Spleen (tissue), 11 donors: ENCODE results near the gene IL1R2. TPM values are rescaled to one million over a fixed set of nuclear protein-coding genes. Genes with fewer than 3 reads are reported as not detected.

ENCODE experiments used
- DNase-seq: peaks from one replicate; pipeline ENCODE4 v3.0.0-alpha.2; 2020
- H3K27ac ChIP-seq, 8 donors: fragments of 200-600 bp; sonication (generic) in 7 of 8; 1 replicate in 4 of 8; 2 replicates in 4 of 8; pipeline versions ENCODE4 v1.5.0 to v1.8.0; 2016 to 2021; ENCODE audit warnings: inconsistent platforms in 4 of 8, mild to moderate bottlenecking in 4 of 8, moderate library complexity in 1 of 8
- H3K27me3 ChIP-seq, 7 donors: fragments of 200-600 bp; sonication (generic) in 6 of 7; replicated peaks in 1 of 7; 1 replicate in 4 of 7; 2 replicates in 3 of 7; pipeline versions ENCODE4 v1.5.0 to v1.8.0; 2016 to 2021; ENCODE audit warnings: inconsistent platforms in 3 of 7, mild to moderate bottlenecking in 1 of 7
- H3K36me3 ChIP-seq, 6 donors: fragments of 200-600 bp; sonication (generic) in 5 of 6; 1 replicate in 4 of 6; 2 replicates in 2 of 6; pipeline versions ENCODE4 v1.5.0 to v1.8.0; 2016 to 2021; ENCODE audit warnings: inconsistent platforms in 2 of 6
- H3K4me1 ChIP-seq, 6 donors: fragments of 200-600 bp; sonication (generic) in 5 of 6; 1 replicate in 3 of 6; 2 replicates in 3 of 6; pipeline versions ENCODE4 v1.5.0 to v1.8.0; 2016 to 2021; ENCODE audit warnings: inconsistent platforms in 3 of 6
- H3K4me3 ChIP-seq, 8 donors: fragments of 200-600 bp; sonication (generic) in 7 of 8; 1 replicate in 4 of 8; 2 replicates in 4 of 8; pipeline versions ENCODE4 v1.5.0 to v1.8.0; 2016 to 2021; ENCODE audit warnings: inconsistent platforms in 4 of 8, mild to moderate bottlenecking in 4 of 8, moderate library complexity in 2 of 8
- H3K9me3 ChIP-seq, 8 donors: fragments of 200-600 bp; sonication (generic) in 7 of 8; 1 replicate in 4 of 8; 2 replicates in 4 of 8; pipeline versions ENCODE4 v1.5.0 to v1.8.0; 2016 to 2021; ENCODE audit warnings: inconsistent platforms in 4 of 8
- POLR2A ChIP-seq, 3 donors: fragments of 450-650 bp; IDR thresholded peaks; one replicate each; pipeline ENCODE4 v1.5.1; 2017; ENCODE audit warnings: antibody characterized with exemption in 3 of 3, mild to moderate bottlenecking in 1 of 3
- POLR2AphosphoS5 ChIP-seq, 3 donors: sonication (generic); formaldehyde crosslinking; IDR thresholded peaks; one replicate each; pipeline ENCODE4 v1.5.1; 2017; ENCODE audit warnings: antibody characterized with exemption in 3 of 3
- WGBS, 5 donors: extraction: QIAGEN DNeasy Blood & Tissue Kit in 3 of 5; methylation state at CpG; one replicate each; pipeline versions ENCODE4 v1.1.5 to v1.1.7; 2013 to 2018; 5-methylcytosine and 5-hydroxymethylcytosine counted together
- intact Hi-C: fragments of 100-400 bp; cut with DNase I; formaldehyde crosslinking; loops from one replicate; pipeline ENCODE4 v1.15.0; 2023; ENCODE audit warnings: low total_unique reads
- polyA plus RNA-seq, 3 donors: library from polyadenylated mRNA; stranded (reverse); fragments of 200-250 nt; gene quantifications; one replicate each; pipeline ENCODE4 v1.2.1, GENCODE V29; 2013
- total RNA-seq, 7 donors: library from RNA; depleted of rRNA in 3 of 7; stranded (reverse); fragments of >200 nt in 3 of 7; fragmentation: NEBNext Ultra II Directional in 4 of 7; extraction: Animal tissue kit (Norgen Biotek cat#: 25700) in 4 of 7; gene quantifications; one replicate each; pipeline versions ENCODE4 v1.1.0 to v1.2.1, GENCODE V29; 2016 to 2021
- TF ChIP-seq, protein P1 (sequence below), 11 experiments: fragments of 200-600 bp in 7 of 11; fragments of 450-650 bp in 4 of 11; sonication (generic) in 4 of 11; IDR thresholded peaks in 8 of 11; conservative IDR thresholded peaks in 3 of 11; 1 replicate in 7 of 11; 2 replicates in 4 of 11; pipeline versions ENCODE4 v1.4.0 to v1.8.0; 2016 to 2021; ENCODE audit warnings: antibody characterized with exemption in 11 of 11, inconsistent platforms in 4 of 11, mild to moderate bottlenecking in 1 of 11
- donor health status: healthy with polysubstance abuse.
- donor health status: DM: no; HTN: no; CAD: no; lungs with moderate emphysema.
- donor health status: DM: no; HTN: no; CAD: no.
- donor health status: Bipolar disorder and iron deficiency.
- donor health status: healthy.
- donor health status: DM: no; HTN: no; CAD: no.
- donor health status: DM: yes; HTN: yes; CAD: no.

Gene IL1R2
- total and polyA plus RNA-seq, 10 donors: 20.1 to 607 (median 116) TPM

DNA sequence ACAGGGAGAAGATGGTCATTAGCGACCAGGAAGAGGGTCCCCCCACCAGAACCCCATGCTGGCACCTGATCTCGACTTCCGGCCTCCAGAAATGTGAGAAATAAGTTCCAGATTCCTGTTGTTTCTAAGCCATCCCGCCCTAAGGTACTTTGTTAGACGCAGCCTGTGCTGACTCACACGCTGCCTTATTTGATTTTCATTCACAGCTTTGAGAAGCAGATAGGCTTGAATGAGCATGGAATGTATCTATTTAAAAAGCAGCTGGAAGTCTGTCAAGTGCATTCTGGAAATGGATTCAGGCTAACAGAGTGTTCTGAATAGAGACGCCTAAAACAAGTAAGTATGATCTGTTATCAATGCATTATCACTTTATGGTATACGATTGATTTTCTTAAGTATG lies 8.3 kb upstream of the IL1R2 start:
- intact Hi-C loops: no loop called here
- no peak for TF ChIP-seq POLR2A (IDR thresholded peaks at IDR 0.05)
- no peak for TF ChIP-seq POLR2AphosphoS5 (IDR thresholded peaks at IDR 0.05)
- TF ChIP-seq, protein P1, sequence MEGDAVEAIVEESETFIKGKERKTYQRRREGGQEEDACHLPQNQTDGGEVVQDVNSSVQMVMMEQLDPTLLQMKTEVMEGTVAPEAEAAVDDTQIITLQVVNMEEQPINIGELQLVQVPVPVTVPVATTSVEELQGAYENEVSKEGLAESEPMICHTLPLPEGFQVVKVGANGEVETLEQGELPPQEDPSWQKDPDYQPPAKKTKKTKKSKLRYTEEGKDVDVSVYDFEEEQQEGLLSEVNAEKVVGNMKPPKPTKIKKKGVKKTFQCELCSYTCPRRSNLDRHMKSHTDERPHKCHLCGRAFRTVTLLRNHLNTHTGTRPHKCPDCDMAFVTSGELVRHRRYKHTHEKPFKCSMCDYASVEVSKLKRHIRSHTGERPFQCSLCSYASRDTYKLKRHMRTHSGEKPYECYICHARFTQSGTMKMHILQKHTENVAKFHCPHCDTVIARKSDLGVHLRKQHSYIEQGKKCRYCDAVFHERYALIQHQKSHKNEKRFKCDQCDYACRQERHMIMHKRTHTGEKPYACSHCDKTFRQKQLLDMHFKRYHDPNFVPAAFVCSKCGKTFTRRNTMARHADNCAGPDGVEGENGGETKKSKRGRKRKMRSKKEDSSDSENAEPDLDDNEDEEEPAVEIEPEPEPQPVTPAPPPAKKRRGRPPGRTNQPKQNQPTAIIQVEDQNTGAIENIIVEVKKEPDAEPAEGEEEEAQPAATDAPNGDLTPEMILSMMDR (IDR thresholded peaks at IDR 0.05 in 8 of 11, conservative IDR thresholded peaks at IDR 0.05 in 3 of 11): no peak
- H3K27me3 ChIP-seq: peaks cover 0 to 1% (median 0%) of the 10 kb centered on the region in 7 donors
- no peak overlapping the region for H3K4me3 ChIP-seq
- DNase-seq: no peak
- no peak overlapping the region for H3K27ac ChIP-seq
- peaks cover 0 to 12% (median 0%) of the 10 kb centered on the region in 6 donors for H3K36me3 ChIP-seq
- H3K4me1 ChIP-seq: peaks cover 0 to 11% (median 0%) of the 10 kb centered on the region in 6 donors
- no peaks in the 10 kb centered on the region for H3K9me3 ChIP-seq
- WGBS, 5 donors: 69 to 87% (median 82%) methylated on average over 8 of the region's 8 CpGs

DNA sequence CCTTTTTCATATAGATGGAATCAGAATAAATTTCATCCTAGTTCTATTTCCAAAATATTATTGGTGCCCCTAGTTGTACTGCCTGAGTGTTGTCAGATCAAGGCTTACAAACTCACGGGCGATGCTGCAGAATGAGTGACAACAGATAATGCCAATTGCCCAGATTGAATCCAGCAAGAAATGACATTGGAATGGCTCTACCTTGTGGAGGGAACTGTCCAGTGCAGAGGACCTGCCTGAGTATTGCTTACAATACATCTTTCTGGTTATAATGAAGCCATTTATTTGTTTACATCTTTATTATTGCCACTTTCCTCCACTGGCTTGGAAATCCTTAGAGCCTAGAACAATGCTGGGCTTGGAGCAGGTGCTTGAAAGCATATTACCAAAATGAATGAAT lies 7.8 kb upstream of the IL1R2 start:
- DNase-seq: no peak
- peaks cover 0 to 16% (median 0%) of the 10 kb centered on the region in 6 donors for H3K4me1 ChIP-seq
- H3K27ac ChIP-seq: no peak overlapping the region
- TF ChIP-seq, protein P1 (IDR thresholded peaks at IDR 0.05 in 8 of 11, conservative IDR thresholded peaks at IDR 0.05 in 3 of 11): peak in 6 of 11 experiments; percentile 7 to 28 (median 21)
- TF ChIP-seq POLR2AphosphoS5 (IDR thresholded peaks at IDR 0.05): no peak
- H3K36me3 ChIP-seq: peaks cover 0 to 12% (median 0%) of the 10 kb centered on the region in 6 donors
- WGBS, 5 donors: 79 to 85% (median 80%) methylated on average over 2 of the region's 2 CpGs
- H3K4me3 ChIP-seq: no peak overlapping the region
- intact Hi-C loops: no loop called here
- H3K27me3 ChIP-seq: peaks cover 0 to 4% (median 0%) of the 10 kb centered on the region in 7 donors
- H3K9me3 ChIP-seq: no peaks in the 10 kb centered on the region

DNA sequence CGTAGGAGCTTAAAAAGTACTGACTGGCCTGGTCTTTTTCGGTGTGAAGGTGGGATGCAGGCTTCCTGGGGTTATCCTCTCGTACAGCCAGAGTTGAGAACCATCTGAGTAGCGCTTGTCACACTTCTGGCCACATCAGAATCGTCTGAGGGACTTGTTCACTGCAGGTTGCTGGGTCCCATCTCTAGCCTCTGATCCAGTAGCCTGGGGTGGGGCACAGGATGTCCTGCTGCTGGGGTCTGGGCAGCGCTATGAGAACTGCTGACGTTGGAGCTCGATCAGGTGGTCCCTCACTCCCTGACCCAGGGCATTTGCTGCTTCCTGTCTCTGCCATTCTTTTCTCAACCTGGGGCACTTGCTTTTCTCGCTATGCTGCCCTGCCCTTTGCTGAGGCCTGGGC lies 7.1 kb upstream of the IL1R2 start:
- Histone ChIP-seq H3K27ac (no peak overlapping the region), H3K9me3 (no peaks in the 10 kb centered on the region), H3K27me3 (peaks cover 0 to 4% (median 0%) of the 10 kb centered on the region in 7 donors), H3K4me1 (peaks cover 0 to 23% (median under 1%) of the 10 kb centered on the region in 6 donors), H3K36me3 (peaks cover 0 to 12% (median 0%) of the 10 kb centered on the region in 6 donors), H3K4me3 (no peak overlapping the region)
- WGBS, 5 donors: 75 to 80% (median 80%) methylated on average over 9 of the region's 9 CpGs
- intact Hi-C loops: no loop called here
- TF ChIP-seq POLR2AphosphoS5 (IDR thresholded peaks at IDR 0.05): no peak
- DNase-seq: no peak

DNA sequence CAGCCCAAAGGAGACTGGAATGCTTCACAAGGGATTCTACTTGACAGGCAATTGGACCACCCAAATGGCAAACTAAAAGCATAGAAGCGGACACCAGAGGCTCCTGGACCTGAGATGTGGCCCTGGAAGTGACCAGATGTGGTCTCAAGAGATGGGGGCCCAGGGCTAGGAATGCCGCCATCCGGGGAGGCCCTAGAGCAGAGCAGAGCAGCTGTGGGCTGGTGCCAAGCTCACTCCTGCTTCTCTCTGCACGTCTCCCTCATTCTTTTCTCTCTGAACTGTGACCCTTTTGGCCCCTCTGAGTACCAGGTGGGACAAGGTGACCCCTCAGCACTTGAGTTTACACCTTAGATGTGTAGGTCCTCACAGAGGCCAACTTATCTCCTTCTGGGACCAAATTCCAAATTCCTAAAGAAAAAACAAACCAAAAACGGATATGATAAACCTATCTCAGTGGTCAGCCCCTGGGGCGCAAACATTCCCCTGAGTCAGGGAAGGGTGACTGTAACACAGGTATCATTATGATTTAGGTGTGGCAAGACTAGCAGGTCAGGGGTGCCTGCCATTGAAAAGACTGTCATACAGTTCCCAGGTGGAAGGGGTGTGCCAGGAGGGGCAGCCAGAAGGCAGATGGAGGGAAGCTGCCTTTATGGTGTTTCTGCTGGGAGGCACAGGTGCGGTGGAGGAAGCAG lies 6.5 kb upstream of the IL1R2 start:
- Histone ChIP-seq H3K27me3 (peaks cover 0 to 4% (median 0%) of the 10 kb centered on the region in 7 donors), H3K4me3 (no peak overlapping the region), H3K36me3 (peaks cover 0 to 12% (median 0%) of the 10 kb centered on the region in 6 donors), H3K27ac (no peak overlapping the region), H3K9me3 (no peaks in the 10 kb centered on the region), H3K4me1 (peaks cover 0 to 29% (median 4%) of the 10 kb centered on the region in 6 donors)
- TF ChIP-seq POLR2A (IDR thresholded peaks at IDR 0.05): no peak
- TF ChIP-seq, protein P1 (IDR thresholded peaks at IDR 0.05 in 8 of 11, conservative IDR thresholded peaks at IDR 0.05 in 3 of 11): no peak
- TF ChIP-seq POLR2AphosphoS5 (IDR thresholded peaks at IDR 0.05): no peak
- intact Hi-C loops: no loop called here
- 92 to 97% (median 95%) methylated on average over 7 of the region's 7 CpGs for WGBS, 5 donors
- no peak for DNase-seq
